ENCODE measurements around the gene C1QA. TPM values are rescaled to one million over a fixed set of nuclear protein-coding genes. Genes with fewer than 3 reads are reported as not detected.

Gene C1QA
- total RNA-seq, 2 donors from 2014 or later: 29.7 to 68.0 TPM

DNA sequence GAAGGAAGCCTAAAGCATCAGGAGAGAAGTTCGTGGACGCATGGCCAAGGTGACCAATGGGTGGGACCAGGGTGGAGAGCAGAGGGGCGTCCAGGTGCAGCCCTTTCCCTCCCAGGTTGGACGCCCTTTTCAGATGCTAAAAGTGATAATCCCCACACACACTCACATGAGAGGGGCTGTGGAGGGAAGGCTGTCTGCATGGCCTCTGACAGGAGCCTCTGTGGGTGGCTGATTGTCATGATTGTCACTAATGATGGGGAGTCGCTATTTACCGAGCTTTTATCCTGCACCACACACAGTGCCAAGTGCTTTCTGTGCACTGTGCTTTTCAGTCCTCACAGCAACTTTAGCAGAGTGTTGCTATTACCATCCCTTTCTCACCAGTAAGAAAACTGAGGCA is 27.1 kb upstream of the C1QA start:
- DNase-seq (no peak), ATAC-seq (no peak)
- TF ChIP-seq POLR2A (IDR thresholded peaks at IDR 0.05): no peak
- H3K27ac ChIP-seq: no peak overlapping the region
- no peak overlapping the region for H3K4me3 ChIP-seq
- H3K27me3 ChIP-seq: peaks cover 0 to 6% of the 10 kb centered on the region in 2 donors
- intact Hi-C loops (cut with DNase I): no loop called here
- 17 to 23% methylated on average over 3 to 6 of the region's 6 CpGs for WGBS, 2 donors
- H3K36me3 ChIP-seq (replicated peaks in 1 of 2; ENCODE audit: insufficient read depth in 1 of 2, low read depth in 2 of 2): no peaks in the 10 kb centered on the region
- H3K4me1 ChIP-seq: no peaks in the 10 kb centered on the region
- no peaks in the 10 kb centered on the region for H3K9me3 ChIP-seq

DNA sequence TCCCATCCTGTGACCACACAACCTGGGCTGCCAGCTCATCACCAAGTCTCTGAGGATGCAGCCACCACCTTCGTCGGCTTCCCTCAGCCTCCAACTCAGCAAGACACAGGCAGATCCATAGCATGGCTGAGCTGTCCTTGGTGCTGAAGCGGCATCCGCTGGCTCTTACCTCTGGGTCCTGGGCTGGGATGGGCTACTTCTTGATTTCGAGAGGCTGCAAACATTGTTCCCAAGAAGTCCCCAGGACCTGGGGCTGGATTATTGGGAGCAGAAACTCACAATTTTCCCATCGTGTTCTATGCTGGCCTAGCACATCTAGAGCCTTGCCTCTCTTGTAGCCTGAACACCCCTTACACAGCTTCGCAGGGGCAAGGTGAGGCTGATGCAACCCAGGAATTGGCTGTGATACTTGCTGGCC is 24.9 kb upstream of the C1QA start:
- H3K36me3 ChIP-seq (replicated peaks in 1 of 2; ENCODE audit: insufficient read depth in 1 of 2, low read depth in 2 of 2): no peaks in the 10 kb centered on the region
- H3K27me3 ChIP-seq: peaks cover 0 to 6% of the 10 kb centered on the region in 2 donors
- H3K4me1 ChIP-seq: no peaks in the 10 kb centered on the region
- no peak overlapping the region for H3K4me3 ChIP-seq
- intact Hi-C loops (cut with DNase I): no loop called here
- 16 to 18% methylated on average over 5 to 7 of the region's 7 CpGs for WGBS, 2 donors
- DNase-seq: peak; percentile 38 to 58 (median 42)
- ATAC-seq: no peak
- no peaks in the 10 kb centered on the region for H3K9me3 ChIP-seq
- no peak for TF ChIP-seq POLR2A (IDR thresholded peaks at IDR 0.05)
- TF ChIP-seq CTCF (IDR thresholded peaks at IDR 0.05): no peak
- no peak overlapping the region for H3K27ac ChIP-seq

GRCh38 chr1:22612671-22613571 is 23.5 kb upstream of the C1QA start:
- Histone ChIP-seq H3K27ac (no peak overlapping the region), H3K4me3 (no peak overlapping the region), H3K9me3 (no peaks in the 10 kb centered on the region), H3K36me3 (replicated peaks in 1 of 2; ENCODE audit: insufficient read depth in 1 of 2, low read depth in 2 of 2) (no peaks in the 10 kb centered on the region), H3K4me1 (no peaks in the 10 kb centered on the region), H3K27me3 (peaks cover 0 to 6% of the 10 kb centered on the region in 2 donors)
- no peak for DNase-seq
- intact Hi-C loops (cut with DNase I): no loop called here
- TF ChIP-seq POLR2A (IDR thresholded peaks at IDR 0.05) (no peak), CTCF (IDR thresholded peaks at IDR 0.05) (no peak)
- WGBS, 2 donors: 36 to 39% methylated on average over 12 of the region's 12 CpGs
- no peak for ATAC-seq

DNA sequence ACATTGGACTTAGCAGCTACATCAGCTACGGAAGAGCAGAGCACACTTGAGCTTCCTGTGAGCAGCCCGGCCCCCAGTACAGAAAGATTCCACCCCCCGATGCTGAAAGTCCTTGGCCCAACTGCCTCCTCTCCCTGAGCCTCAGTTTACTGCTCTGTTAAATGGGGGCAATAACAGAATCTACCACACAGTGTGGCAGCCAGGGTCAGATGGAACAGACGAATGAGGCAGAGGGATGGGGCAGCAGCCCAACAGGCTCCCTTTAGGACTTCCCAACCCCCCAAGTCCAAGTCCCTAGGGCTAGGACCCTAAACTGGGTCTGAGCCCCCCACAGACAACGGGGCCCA is 22.9 kb upstream of the C1QA start:
- H3K9me3 ChIP-seq: no peaks in the 10 kb centered on the region
- ATAC-seq: no peak
- no peak for DNase-seq
- H3K4me1 ChIP-seq: no peaks in the 10 kb centered on the region
- no peaks in the 10 kb centered on the region for H3K36me3 ChIP-seq (replicated peaks in 1 of 2; ENCODE audit: insufficient read depth in 1 of 2, low read depth in 2 of 2)
- H3K27ac ChIP-seq: no peak overlapping the region
- intact Hi-C loops (cut with DNase I): no loop called here
- 49 to 72% methylated on average over 4 to 5 of the region's 5 CpGs for WGBS, 2 donors
- TF ChIP-seq POLR2A (IDR thresholded peaks at IDR 0.05): no peak
- TF ChIP-seq CTCF (IDR thresholded peaks at IDR 0.05): no peak
- H3K4me3 ChIP-seq: no peak overlapping the region
- peaks cover 0 to 6% of the 10 kb centered on the region in 2 donors for H3K27me3 ChIP-seq

GRCh38 chr1:22613951-22614350 is 22.5 kb upstream of the C1QA start:
- WGBS, 2 donors: 42 to 43% methylated on average over 6 to 11 of the region's 12 CpGs
- ATAC-seq (no peak), DNase-seq (no peak)
- H3K4me1 ChIP-seq: no peaks in the 10 kb centered on the region
- intact Hi-C loops (cut with DNase I): no loop called here
- peaks cover 0 to 6% of the 10 kb centered on the region in 2 donors for H3K27me3 ChIP-seq
- TF ChIP-seq POLR2A (IDR thresholded peaks at IDR 0.05): no peak
- TF ChIP-seq CTCF (IDR thresholded peaks at IDR 0.05): no peak
- no peaks in the 10 kb centered on the region for H3K9me3 ChIP-seq
- no peak overlapping the region for H3K4me3 ChIP-seq
- H3K27ac ChIP-seq: no peak overlapping the region
- no peaks in the 10 kb centered on the region for H3K36me3 ChIP-seq (replicated peaks in 1 of 2; ENCODE audit: insufficient read depth in 1 of 2, low read depth in 2 of 2)
